GM18498 (cell line): ENCODE results near the gene POLR1A.

Experiments used
- ATAC-seq: cut with Tn5 transposase; IDR thresholded peaks from one replicate; pipeline ENCODE4 v1.9.1; 2021; ENCODE audit warnings: mild to moderate bottlenecking, moderate library complexity; ENCODE audit not compliant: unreplicated experiment

POLR1A gene

DNA sequence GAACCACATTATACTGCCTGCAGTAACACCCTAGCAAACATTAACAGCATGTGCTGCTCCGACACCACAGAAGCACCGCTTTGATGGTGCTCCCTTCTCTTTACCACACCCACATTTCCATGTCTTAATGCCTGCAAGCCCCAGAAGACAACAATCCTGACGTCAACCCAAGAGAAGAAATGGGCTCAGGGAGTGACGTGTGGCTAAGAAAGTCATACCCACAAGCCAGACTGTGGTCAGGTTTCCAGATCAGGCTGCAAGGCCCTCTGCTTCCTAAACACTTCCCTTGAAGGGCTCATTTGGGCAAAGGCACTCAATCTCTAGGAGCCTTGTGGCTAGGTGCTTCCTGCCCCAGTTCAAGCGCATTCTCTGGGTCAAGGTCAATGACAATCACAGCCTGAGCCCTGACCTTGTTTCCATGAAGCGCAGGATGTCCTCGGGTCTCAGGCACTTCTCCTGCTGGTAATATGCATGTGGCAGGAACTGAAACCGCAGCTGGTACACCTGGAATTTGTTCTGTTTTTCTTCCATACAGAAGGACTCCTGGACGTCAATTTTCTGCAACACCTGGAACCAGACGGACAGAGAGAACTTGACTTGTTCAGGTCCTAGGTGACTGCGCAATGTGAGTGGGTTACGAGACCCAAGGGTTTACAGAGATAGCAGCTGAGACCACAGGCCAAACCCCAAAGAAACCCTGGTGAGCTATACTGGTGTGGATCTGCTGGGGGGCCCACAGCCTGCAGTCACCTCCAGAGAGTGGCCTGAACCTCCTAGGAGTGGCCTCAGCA lies 67.2 kb downstream of the POLR1A start:
- ATAC-seq: no peak

DNA sequence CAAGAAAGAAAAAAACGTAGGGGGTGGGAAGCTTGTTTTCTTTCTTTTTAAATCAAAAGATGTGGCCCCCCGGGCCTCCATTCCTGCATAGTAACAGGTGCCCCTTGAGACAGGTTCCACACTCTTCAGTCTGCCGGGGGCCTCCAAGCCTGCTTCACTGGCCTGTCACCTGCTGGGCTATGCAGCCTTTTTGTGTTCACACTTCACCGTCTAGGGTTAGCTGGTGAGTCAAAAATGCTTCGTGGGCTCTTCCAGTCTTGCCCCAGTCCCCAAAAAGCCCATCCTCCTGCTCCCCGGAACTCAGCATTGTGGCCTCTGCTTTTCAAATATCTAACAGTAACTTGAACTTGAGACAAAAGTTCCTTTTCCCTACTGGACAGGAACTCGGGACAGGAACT lies 67.9 kb downstream of the POLR1A start:
- no peak for ATAC-seq

DNA sequence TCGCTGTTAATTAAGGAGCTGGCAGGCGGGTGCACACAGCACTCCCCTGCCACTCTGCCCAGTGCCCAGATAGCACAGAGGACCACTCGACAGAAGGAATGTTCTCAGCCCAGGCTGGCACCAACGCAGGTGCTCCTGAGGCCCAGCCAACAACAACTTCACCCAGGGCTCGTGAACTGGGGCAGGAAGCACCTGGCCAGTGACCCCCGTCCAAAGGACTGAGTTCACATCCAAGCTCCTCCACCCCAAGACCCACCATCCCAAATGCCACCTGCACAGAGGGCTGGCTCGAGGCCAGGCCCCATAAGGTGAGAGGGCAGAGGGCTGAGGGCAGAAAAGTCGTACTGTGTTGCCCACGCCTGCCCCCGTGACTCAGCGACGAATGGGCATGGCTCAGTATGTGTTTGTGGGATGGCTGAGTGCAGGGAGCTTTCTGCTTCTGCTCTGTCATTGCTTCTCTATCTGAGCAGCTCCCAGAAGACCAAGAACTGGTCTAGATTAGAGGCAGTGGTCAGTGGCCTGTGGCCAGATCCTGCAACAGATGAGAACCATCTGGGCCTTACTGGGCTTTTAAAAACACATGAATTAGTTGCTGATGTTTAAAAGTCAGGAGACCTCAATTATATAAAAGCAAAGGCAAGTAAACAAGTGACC lies 68.4 kb downstream of the POLR1A start:
- no peak for ATAC-seq

DNA sequence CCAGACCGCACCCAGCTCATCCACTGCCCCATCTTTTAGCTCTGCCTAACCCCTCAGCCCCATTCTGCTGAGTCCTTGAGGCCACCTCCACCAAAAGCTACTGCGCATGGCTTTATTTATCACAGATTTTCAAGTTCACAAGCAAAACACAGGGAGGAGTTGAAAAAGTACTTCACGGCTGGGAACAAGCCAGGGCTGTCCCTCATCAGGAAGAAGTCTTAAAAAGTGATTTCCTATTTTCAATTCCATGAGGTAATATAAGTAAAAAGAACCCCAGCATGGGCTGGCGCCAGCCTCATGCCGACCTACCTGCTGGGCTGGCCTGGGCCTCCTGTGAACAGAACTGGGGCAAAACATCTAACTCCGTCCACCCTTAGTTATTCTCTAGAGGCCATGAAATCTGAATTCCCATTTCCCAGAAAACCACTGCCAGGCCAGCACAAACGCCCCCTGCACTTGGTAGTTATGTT lies 69.0 kb downstream of the POLR1A start:
- no peak for ATAC-seq

DNA sequence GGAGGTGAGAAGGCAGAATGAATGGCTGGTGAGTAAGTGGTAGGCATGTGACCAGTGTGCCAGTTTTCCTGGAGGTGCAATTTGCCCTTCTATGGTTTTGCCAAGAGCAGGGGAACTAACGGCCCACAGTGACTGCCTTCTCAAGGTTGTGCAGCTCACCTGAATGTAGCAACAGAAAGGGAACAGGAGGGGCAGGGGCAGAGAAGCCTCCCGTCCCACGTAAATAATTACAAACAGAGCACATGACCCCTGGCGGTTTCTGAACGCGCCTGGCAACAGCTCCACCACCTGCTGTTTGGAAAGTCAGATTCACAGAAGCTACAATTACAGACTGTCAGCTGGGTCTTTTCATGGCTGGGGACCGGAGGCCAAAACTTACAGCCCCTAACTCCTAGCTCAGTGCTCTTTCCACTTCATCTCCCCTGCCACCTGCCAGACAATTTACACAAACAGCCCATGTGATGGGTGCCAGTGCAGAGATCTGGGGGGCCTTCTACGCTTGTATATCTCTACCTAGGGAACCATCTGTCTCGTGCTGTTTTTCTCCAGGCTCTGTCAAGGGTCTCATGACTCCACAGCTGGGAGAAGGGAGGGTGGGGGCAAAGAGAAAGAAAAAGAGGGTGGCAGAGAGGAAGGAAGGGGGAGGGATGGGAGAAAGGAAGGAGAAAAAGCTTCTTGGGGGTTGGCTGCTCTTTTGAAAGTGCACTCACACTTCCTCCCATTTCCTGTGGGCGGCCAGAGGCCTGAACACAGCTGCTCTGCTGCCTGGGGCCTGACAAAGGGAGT lies 69.6 kb downstream of the POLR1A start:
- peak; percentile 77 for ATAC-seq

DNA sequence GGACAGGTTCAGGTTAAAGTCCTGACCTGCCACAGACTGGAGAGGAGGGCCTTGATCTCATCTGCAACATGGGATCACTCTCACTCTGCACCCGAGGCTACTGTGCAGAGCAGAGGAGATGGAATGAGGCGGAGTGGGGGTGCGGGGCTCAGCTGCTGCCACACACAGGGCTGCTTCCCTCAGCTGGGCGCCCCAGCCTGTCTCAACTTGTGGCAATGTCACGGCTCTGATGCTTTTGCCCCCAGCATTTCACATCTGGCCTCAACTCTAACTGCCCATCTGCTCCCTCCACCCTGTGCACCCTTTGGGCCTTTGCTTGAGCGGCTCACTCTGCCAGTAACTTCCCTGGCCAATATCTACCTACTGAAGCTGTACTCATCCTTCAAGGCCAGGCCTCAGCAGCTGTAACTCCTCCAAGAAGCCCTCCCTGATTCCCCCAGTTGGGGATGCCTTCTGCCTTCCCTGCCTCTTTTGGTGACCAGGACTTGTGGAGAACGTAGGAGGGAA lies 70.3 kb downstream of the POLR1A start:
- ATAC-seq: no peak

DNA sequence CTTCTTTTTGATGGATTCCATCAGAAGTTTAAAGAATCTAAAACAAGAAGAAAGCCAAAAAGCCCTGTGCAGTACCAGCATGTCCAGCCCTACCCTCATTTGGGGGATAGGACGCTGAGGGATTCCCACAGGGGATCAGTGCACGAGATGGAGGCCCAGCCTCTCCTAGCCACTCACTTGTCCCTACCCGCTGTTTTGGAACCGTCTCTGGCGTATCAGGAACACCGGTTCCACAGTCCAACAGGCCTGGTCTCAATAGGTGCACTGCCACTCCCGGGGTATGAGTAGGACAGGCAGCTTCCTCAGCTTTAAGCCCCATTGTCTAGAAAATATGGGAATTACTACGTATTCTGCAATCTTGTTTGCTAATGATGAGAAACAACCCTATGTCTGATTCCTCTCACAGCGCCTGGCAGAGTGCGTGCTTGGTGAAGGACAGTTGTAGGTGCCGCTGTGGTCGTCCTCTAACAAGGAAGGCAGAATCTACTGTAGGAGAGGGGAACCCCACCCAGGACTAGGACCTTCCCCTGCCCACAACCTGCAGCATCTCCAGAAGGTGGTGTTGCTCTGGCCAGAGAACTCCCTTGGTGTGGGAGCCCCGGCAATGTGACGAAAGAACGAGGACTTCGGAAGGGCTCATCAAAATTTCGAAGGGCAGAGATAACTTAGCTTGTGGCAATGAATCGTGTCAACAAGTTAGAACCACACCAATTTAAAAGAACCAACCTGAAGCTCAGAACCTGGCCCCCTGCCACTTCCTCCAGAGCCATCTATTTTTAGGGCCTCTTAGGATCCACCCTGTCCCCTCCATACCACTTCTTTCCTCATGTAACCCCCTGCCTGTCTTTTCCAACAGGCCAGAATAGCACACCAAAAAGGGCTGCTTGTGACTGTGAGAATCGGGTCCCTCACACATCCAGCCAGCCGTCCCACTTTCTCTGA lies 71.7 kb downstream of the POLR1A start:
- ATAC-seq: no peak

DNA sequence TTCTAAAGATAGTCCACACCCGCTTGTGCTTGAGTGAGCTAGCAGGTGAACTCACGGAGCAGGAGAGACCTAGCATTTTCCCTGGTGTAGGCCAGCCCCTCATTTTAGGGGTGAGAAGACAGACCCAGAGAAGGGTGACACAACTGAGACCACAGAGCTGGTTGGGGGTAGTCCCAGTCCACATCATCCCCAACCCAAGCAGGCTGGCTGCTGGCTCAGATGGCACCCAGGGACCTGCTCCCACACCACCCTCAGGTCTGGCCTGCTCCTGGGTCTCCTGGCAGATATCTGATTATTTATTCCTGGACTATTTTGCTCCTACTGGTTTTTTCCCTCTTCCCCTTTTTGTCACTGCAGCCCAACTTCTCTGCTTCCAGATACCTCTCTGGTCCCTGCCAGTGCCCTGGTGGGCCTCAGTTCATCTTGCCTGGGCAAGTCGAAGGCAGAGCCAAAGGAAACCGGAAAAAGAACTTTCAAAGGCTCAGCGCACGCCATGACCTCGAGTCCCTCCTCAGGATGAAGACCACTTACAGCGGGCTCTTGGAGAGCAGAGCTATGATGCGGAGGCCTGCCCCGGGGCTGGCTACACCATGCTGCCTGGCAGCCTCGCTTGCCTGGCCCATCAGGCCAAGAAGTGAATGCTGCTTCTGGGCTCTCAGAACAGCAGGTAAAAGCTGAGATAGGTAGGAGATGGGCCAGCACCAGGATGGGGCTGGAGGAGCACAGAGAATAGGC lies 72.7 kb downstream of the POLR1A start:
- ATAC-seq: no peak

DNA sequence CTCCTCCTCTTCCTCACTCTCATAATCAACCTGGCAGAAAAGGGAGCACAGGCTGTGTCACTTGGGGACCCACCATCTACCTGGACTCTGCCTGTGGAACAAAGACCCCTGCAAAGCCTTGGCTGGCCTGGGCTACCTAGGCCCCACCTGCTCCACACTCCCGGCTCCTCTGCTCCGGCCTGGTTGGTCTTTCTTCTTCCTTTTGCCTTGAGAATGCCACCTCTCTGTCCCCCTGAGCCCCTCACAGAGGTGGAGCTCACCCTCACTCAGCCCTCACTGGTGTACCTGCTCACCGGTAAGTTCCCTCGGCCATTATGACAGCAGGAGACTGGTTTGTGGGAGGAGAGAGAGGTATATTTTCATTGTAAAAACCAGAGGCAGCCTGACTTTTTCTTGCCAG lies 74.1 kb downstream of the POLR1A start:
- ATAC-seq: no peak

DNA sequence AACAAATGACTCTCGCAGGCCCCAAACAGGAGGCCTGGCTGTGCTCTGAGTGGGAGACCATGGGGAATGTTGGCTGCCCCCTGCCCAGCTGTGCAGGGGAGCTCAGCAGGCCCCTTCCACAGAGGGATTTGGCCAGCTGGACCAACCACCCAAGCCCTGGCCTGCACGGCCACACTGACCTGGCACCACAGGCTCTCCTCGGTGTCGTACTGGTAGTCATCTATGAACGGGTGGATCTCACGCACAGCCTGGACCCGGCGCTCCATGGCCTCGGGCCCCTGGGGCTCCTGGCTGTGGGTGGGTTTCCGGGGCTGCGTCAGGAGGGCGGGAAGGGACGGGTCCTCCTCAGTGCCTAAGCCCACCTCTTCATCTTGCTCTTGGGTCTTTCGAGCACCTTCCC lies 74.5 kb downstream of the POLR1A start:
- no peak for ATAC-seq

DNA sequence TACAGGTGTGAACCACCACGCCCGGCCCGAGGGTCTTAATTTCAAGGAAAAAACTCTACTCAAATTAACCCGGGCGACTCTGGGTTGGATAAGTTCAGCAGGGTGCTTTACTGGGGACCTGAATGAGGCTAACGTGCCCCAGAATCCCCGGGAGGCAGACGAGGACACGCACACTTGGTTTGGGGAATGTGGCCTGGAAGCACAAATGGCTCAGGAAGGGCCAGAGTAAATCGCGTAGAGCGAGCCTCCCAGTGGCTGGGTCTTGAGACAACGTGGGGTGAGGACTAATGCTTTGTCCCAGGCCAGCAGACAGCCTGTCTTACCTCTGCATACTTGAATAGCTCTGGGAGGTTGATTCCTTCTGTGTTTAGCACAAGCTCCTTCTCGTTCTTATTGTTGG lies 75.8 kb downstream of the POLR1A start:
- no peak for ATAC-seq

DNA sequence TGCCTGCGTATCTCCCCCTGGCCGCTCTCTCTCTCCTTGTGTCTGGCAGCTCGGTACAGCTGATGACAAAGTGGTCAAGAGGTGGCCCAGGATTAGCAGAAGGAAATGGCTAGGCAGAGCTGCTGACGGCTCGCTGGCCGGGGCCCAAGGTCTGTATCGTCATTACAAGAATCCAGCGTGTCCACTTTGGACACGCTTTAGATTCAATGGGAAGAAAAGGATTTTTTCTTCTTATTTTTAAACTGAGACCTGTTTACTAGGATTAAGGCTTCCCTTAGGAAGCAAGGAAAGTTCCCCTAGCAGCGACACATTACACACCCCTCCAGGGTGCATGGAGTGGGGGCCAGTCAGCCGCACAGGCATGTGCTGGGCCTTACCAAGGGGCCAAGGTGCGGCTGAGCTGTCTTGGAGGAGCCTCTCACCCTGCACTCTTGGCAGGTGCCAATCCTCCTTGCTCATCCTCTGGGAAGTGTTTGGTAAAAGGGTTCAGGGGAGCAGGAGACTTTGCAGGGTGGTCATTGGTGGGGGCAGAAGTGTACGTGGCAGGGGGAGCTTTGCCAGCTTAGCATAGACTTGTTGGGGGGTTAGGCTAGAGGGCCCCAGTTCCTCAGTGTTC lies 76.8 kb downstream of the POLR1A start:
- no peak for ATAC-seq

DNA sequence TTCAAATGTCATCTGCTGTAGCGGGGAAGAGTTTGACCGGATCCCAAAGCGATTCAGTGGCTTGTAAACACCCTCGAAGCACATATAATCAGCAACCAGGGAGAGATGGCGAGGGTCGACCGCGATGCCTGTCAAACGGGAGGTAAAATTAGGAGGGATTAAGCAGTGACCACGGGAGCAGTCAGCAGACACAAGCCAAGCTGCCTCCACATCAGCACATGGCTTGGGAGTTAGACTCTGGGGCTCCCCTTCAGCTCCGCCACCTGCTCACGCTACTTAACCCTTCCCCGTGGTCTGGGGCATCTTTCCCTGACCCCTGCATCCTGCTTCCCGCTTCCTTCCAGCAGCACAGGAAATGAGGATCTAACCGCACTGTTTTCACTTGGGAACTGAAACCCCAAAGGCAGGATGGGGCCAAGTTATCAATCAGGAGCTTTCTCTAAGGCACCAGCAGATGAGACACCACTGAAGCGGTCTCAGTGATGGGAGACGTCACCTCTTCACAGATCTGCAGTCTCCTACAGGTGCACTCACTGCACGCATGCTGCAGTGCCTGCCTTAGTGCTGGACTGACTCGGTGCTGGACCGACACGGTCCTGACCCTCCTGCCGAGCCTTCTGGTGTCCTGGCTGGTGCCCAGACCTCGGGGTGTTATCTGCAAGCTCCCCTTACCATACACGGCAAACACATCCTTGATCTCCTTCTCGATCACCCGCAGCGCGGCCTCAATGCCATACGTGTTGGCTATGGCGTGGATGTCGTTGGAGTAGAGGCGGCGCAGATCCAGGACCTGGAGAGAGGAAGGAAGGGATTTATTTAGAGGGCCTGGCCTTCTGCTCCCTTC lies 77.5 kb downstream of the POLR1A start:
- no peak for ATAC-seq

DNA sequence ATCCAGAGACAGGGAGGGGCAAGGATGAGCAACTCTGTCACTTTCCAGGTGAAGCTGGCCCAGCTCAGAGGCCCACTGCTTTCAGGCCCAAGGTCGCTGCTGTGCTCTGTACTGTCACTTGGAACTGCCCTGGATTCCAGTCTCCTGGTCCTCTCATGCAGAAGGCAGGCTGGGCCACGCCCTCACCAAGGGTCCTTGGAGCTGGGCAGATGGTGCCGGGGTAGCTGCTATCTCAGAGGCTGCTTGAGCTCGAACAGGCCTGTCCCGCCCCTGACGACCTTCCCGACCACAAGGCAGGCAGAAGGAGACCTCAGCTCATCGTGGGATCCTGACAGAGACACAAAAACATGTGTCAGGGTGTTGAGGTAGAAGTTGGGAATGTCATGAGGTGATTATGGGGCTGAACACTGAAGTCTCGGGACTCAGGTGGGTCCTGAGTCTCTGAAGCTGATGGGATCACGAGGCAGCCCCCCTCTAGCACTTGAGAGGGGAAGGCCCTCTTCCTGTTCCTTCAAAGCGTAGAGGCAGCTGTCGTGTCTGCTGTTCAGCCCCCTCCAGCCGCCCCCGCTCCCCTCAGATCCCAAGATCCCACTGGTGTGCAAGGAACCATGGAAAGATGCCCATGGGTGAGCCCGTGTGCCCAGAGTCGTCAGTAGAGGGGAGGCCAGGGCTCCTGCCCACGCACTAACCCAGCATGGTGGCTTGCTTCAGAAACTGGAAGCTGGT lies 78.3 kb downstream of the POLR1A start:
- no peak for ATAC-seq

DNA sequence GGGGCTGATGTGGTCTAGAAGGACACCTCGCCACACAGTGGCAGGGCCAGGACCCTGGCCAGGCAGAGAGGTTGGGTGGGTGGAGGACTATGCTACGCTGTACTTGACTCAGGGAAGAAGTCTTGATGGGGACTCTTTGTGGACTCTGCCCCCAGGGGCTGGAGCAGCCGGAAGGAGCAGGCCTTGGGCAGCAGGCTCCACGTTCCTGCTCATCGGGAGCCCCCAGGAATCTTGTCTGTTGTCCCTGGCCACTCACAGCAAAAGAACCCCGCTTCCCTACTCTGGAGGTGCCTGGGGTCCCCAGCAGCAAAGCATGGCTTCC lies 79.0 kb downstream of the POLR1A start:
- no peak for ATAC-seq

DNA sequence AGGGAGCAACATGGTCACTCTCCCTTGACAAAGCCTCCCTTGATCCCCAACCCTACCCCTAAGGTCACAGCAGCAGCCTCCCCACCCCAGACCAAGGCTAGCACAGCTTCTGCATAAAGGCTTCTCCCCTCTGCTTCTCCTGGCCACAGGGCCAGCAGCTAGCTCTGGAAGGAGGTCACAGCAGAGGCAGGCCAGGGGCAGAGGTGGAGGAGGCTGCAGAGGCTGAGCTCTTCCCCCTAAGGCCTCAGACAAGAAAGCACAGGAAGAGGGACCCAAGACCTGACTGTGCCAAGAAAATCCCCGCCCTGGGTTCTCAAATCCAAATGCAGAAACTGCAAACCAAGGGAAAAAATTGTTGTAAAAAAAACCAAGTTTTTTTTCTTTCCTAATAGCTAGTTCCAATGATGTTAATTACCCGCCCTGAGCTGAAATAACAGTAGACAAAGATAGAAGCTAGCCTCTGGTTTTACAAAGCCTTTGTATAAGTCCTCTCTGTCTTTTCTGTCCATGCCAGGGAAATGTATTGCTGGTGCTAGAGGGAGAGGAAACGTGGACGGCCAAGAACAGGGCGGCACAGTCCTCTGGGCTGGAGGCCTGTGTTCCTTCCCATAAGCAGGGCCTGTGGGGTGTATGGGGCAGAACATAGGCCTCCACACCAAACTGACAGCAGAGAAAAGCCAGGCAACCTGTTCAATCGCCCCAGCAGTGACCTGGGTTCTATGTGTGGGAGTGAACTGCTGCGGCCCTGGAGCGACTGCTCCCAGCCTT lies 79.5 kb downstream of the POLR1A start:
- no peak for ATAC-seq

DNA sequence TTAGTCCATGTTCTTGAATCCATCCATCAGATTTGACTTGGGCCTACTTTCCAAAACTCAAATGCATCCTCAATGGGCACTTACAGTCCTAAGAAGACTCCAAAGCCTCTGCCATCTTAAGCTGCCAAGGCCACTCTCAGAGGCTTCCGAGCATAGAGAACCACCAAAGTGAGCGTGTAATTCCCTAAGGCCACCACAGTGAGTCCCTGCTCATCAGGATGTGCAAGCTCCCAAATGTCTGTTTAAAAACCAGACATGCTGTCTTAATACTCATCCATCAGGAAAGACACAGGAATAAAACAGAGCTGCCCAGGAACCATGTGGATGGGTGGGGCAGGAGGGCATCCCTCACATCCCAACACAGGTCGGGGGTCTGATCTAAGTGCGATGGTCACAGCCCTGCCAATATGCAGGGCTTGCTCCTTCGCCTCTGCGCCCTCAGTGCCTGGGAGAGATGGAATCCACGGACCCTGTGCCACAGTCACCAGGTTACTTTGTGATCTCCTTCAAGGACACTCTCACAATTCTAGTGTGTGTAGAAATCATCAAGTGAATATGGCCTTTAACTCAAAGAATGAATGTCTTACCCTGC lies 80.4 kb downstream of the POLR1A start:
- ATAC-seq: no peak
